ENCODE measurements around the gene MRPS12.

The MRPS12 gene

GRCh38 chr19:38907227-38907626 lies 23.5 kb upstream of the MRPS12 start:
- Histone ChIP-seq H4K20me1 (ENCODE audit: low read depth, low read length) (no peaks in the 10 kb centered on the region), H3K27me3 (ENCODE audit: low read length) (no peaks in the 10 kb centered on the region), H3K9me2 (replicated peaks; ENCODE audit: insufficient read depth, low read length) (no peaks in the 10 kb centered on the region), H3K9ac (ENCODE audit: low read length) (no peak overlapping the region), H3K79me2 (ENCODE audit: insufficient read depth, low read length) (peaks cover 13% of the 10 kb centered on the region), H2AFZ (ENCODE audit: low read depth, low read length, severe bottlenecking) (no peak overlapping the region), H3K27ac (ENCODE audit: low read depth, low read length) (no peak overlapping the region), H3K36me3 (ENCODE audit: low read length) (0 out of 2 replicates have a peak, but pooled peaks cover 3% of the 10 kb centered on the region), H3K4me2 (ENCODE audit: low read depth, low read length, poor library complexity, severe bottlenecking) (no peak overlapping the region), H3F3A (ENCODE audit: insufficient read depth) (no peaks in the 10 kb centered on the region), H3K9me3 (ENCODE audit: insufficient read depth, low read length) (no peaks in the 10 kb centered on the region), H3K4me3 (ENCODE audit: insufficient read depth, low read length, poor library complexity, severe bottlenecking) (no peak overlapping the region)
- no peak for TF ChIP-seq EZH2phosphoT487 (conservative IDR thresholded peaks at IDR 0.05; ENCODE audit: low read length)
- no peak for TF ChIP-seq CTCF (IDR thresholded peaks at IDR 0.05; ENCODE audit: insufficient read depth, low read length, poor library complexity, severe bottlenecking)

DNA sequence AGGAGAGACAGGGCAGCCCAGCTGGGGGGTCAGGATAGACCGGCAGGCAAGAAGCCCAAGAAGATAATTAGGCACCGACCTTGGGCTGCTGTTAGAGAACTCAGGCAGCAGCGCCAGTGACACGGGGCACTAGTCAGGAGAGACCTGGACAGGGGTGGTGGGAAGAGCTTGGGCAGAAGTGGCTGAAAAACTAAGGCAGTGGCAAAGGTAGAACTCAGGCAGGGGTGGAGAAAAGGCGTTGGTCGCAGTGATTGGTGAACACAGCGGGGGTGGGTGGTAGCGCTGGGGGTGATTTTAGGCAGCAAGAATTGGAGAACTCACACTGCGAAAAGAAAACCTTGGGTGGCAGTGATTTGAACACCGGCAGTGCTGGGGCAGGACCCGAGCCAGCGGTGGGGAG lies 23.1 kb upstream of the MRPS12 start:
- TF ChIP-seq EZH2phosphoT487 (conservative IDR thresholded peaks at IDR 0.05; ENCODE audit: low read length) (no peak), CTCF (IDR thresholded peaks at IDR 0.05; ENCODE audit: insufficient read depth, low read length, poor library complexity, severe bottlenecking) (no peak)
- no peak overlapping the region for H3K4me3 ChIP-seq (ENCODE audit: insufficient read depth, low read length, poor library complexity, severe bottlenecking)
- H3K27me3 ChIP-seq (ENCODE audit: low read length): no peaks in the 10 kb centered on the region
- 0 out of 2 replicates have a peak, but pooled peaks cover 3% of the 10 kb centered on the region for H3K36me3 ChIP-seq (ENCODE audit: low read length)
- H3K4me2 ChIP-seq (ENCODE audit: low read depth, low read length, poor library complexity, severe bottlenecking): no peak overlapping the region
- no peak overlapping the region for H3K27ac ChIP-seq (ENCODE audit: low read depth, low read length)
- peaks cover 9% of the 10 kb centered on the region for H3K79me2 ChIP-seq (ENCODE audit: insufficient read depth, low read length)
- no peak overlapping the region for H3K9ac ChIP-seq (ENCODE audit: low read length)
- H2AFZ ChIP-seq (ENCODE audit: low read depth, low read length, severe bottlenecking): no peak overlapping the region
- no peaks in the 10 kb centered on the region for H3K9me2 ChIP-seq (replicated peaks; ENCODE audit: insufficient read depth, low read length)
- H4K20me1 ChIP-seq (ENCODE audit: low read depth, low read length): no peaks in the 10 kb centered on the region
- no peaks in the 10 kb centered on the region for H3K9me3 ChIP-seq (ENCODE audit: insufficient read depth, low read length)
- no peaks in the 10 kb centered on the region for H3F3A ChIP-seq (ENCODE audit: insufficient read depth)

DNA sequence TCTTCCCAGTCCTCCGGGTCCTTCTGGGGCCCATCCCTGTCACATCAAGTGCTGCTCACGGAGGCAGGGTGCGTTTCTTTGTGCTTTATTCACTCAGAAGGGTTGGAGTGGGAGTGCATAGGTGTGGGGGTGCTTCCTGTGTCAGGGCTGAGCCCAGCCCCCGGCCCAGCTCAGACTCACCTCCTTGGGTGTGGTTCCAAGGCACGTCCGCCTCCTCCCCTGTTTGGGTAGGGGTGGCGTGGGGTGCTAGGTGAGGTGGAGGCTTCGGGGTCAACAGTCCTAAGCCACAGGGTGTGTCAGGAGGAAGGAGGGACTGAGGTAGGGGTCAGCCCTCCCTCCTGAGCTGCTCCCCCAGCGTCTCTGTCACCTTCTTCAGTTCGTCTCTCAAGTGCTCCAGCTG lies 21.8 kb upstream of the MRPS12 start:
- Histone ChIP-seq H3K9me3 (ENCODE audit: insufficient read depth, low read length) (no peaks in the 10 kb centered on the region), H3F3A (ENCODE audit: insufficient read depth) (no peaks in the 10 kb centered on the region), H2AFZ (ENCODE audit: low read depth, low read length, severe bottlenecking) (no peak overlapping the region), H3K27me3 (ENCODE audit: low read length) (no peaks in the 10 kb centered on the region), H3K36me3 (ENCODE audit: low read length) (0 out of 2 replicates have a peak, but pooled peaks cover 3% of the 10 kb centered on the region), H3K4me2 (ENCODE audit: low read depth, low read length, poor library complexity, severe bottlenecking) (no peak overlapping the region), H3K27ac (ENCODE audit: low read depth, low read length) (no peak overlapping the region), H3K9me2 (replicated peaks; ENCODE audit: insufficient read depth, low read length) (no peaks in the 10 kb centered on the region), H3K4me3 (ENCODE audit: insufficient read depth, low read length, poor library complexity, severe bottlenecking) (no peak overlapping the region), H3K9ac (ENCODE audit: low read length) (no peak overlapping the region), H3K79me2 (ENCODE audit: insufficient read depth, low read length) (peaks cover 6% of the 10 kb centered on the region; the same call in 1 of the 2 replicates), H4K20me1 (ENCODE audit: low read depth, low read length) (no peaks in the 10 kb centered on the region)
- TF ChIP-seq EZH2phosphoT487 (conservative IDR thresholded peaks at IDR 0.05; ENCODE audit: low read length) (no peak), CTCF (IDR thresholded peaks at IDR 0.05; ENCODE audit: insufficient read depth, low read length, poor library complexity, severe bottlenecking) (no peak)
